Measurements from ENCODE around the gene COL20A1.

DNA sequence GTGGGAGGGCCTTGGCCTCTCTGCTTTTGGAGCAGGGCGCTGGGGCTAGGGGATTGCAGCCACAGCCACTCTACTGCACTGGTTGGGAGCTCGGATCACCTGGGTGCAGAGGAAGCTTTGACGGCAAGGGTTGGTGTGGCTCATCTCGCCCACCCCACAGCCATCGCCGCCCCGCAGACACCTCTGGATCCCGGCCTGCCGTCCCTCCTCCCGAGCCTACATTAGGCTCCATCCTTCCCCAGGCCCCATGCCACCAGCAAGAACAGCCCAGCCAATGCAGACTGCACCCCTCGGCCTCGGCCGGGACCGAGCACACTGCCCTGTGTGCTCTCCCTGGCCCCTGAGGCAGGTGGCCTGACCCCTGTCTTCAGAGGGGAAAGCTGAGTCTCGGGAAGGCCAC, 32.5 kb upstream of the COL20A1 start:
- TF ChIP-seq POLR2A (IDR thresholded peaks at IDR 0.05) (no peak), POLR2AphosphoS5 (IDR thresholded peaks at IDR 0.05) (no peak)
- TF ChIP-seq, protein P1, sequence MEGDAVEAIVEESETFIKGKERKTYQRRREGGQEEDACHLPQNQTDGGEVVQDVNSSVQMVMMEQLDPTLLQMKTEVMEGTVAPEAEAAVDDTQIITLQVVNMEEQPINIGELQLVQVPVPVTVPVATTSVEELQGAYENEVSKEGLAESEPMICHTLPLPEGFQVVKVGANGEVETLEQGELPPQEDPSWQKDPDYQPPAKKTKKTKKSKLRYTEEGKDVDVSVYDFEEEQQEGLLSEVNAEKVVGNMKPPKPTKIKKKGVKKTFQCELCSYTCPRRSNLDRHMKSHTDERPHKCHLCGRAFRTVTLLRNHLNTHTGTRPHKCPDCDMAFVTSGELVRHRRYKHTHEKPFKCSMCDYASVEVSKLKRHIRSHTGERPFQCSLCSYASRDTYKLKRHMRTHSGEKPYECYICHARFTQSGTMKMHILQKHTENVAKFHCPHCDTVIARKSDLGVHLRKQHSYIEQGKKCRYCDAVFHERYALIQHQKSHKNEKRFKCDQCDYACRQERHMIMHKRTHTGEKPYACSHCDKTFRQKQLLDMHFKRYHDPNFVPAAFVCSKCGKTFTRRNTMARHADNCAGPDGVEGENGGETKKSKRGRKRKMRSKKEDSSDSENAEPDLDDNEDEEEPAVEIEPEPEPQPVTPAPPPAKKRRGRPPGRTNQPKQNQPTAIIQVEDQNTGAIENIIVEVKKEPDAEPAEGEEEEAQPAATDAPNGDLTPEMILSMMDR (IDR thresholded peaks at IDR 0.05): no peak

All from prostate gland (tissue), 2 donors.